Kidney (tissue), 14 donors: Measurements from ENCODE around the gene CDK5RAP3. TPM values are rescaled to one million over a fixed set of nuclear protein-coding genes. Genes with fewer than 3 reads are reported as not detected.

ENCODE experiments used
- DNase-seq, 5 donors: peaks; one replicate each; pipeline ENCODE4 v3.0.0-alpha.2; 2013 to 2020
- FAIRE-seq: peaks from 2 replicates; lab custom pipeline; 2012; peaks lifted over from hg19 to GRCh38; lab: Jason Lieb, UNC
- H3K27ac ChIP-seq, 2 donors: one replicate each; pipeline ENCODE4 v1.7.0; 2013; ENCODE audit warnings: low read depth in 2 of 2, low read length in 2 of 2, inconsistent platforms in 1 of 2
- H3K27me3 ChIP-seq: one replicate; pipeline ENCODE4 v1.7.1; 2013; ENCODE audit warnings: low read length, inconsistent platforms; ENCODE audit not compliant: control insufficient read depth, insufficient read depth
- H3K36me3 ChIP-seq, 3 donors: one replicate each; pipeline versions ENCODE4 v1.7.0 to v1.7.1; 2013; ENCODE audit warnings: low read length in 3 of 3, control low read depth in 1 of 3, inconsistent platforms in 1 of 3; ENCODE audit not compliant: insufficient read depth in 3 of 3, control insufficient read depth in 2 of 3
- H3K4me1 ChIP-seq, 3 donors: one replicate each; pipeline versions ENCODE4 v1.7.0 to v1.7.1; 2013; ENCODE audit warnings: low read length in 3 of 3, inconsistent platforms in 1 of 3, low read depth in 1 of 3; ENCODE audit not compliant: control insufficient read depth in 2 of 3, insufficient read depth in 2 of 3
- H3K4me3 ChIP-seq, 3 donors: one replicate each; pipeline versions ENCODE4 v1.7.0 to v1.8.1; 2013; ENCODE audit warnings: low read length in 3 of 3, control low read depth in 1 of 3, inconsistent platforms in 1 of 3
- H3K9ac ChIP-seq, 3 donors: one replicate each; pipeline versions ENCODE4 v1.7.0 to v1.7.1; 2013; ENCODE audit warnings: low read length in 3 of 3, control low read depth in 1 of 3, inconsistent platforms in 1 of 3
- H3K9me3 ChIP-seq, 3 donors: one replicate each; pipeline versions ENCODE4 v1.7.0 to v1.7.1; 2013; ENCODE audit warnings: low read length in 3 of 3, control low read depth in 1 of 3, inconsistent platforms in 1 of 3; ENCODE audit not compliant: control insufficient read depth in 2 of 3, insufficient read depth in 1 of 3
- CTCF ChIP-seq: IDR thresholded peaks from 3 replicates; pipeline ENCODE4 v1.5.1; 2012; ENCODE audit warnings: mild to moderate bottlenecking, moderate library complexity, borderline replicate concordance; ENCODE audit not compliant: insufficient read depth; ENCODE audit errors: extremely low read depth
- intact Hi-C: fragments of 100-400 bp; cut with DNase I; formaldehyde crosslinking; loops from one replicate; pipeline ENCODE4 v1.11.1; 2022
- polyA plus RNA-seq: library from polyadenylated mRNA; stranded (reverse); fragments of 350-450 nt; fragmentation: Illumina TruSeq; extraction: RNeasy Lipid Tissue Mini Kit (QIAGEN cat#74804); gene quantifications from one replicate; pipeline ENCODE4 v1.2.3, GENCODE V29; 2014; ENCODE audit warnings: low read depth, low replicate concordance; ENCODE audit not compliant: insufficient read depth
- total RNA-seq: library from RNA; stranded (reverse); fragmentation: NEBNext Ultra II Directional; extraction: Animal tissue kit (Norgen Biotek cat#: 25700); gene quantifications from one replicate; pipeline ENCODE4 v1.2.1, GENCODE V29; 2021
- donor health status: control.
- donor health status: control.
- donor health status: control.
- donor health status: control.
- donor health status: control.
- donor health status: DM: yes; HTN: yes; CAD: no.
- donor health status: Normal renal cell carcinoma (clear cell type).

The CDK5RAP3 gene
- total and polyA plus RNA-seq, 2 donors from 2014 or later, result 140 to 208 TPM

GRCh38 chr17:47925678-47925988 is 45.3 kb upstream of the CDK5RAP3 start:
- H3K27me3 ChIP-seq, result no peaks in the 10 kb centered on the region
- peaks cover 0 to 45% (median 14%) of the 10 kb centered on the region in 3 donors for H3K36me3 ChIP-seq
- no peaks in the 10 kb centered on the region for H3K9me3 ChIP-seq
- no peaks in the 10 kb centered on the region for H3K4me1 ChIP-seq
- intact Hi-C loops, result no loop called here
- no peak overlapping the region for H3K9ac ChIP-seq
- DNase-seq (no peak), FAIRE-seq (no peak)
- TF ChIP-seq CTCF, result no peak
- no peak overlapping the region for H3K4me3 ChIP-seq
- H3K27ac ChIP-seq, result no peak overlapping the region

GRCh38 chr17:47927821-47928400 is 43.0 kb upstream of the CDK5RAP3 start:
- no peak for DNase-seq
- Histone ChIP-seq H3K27ac (no peak overlapping the region), H3K4me3 (no peak overlapping the region), H3K9ac (no peak overlapping the region), H3K9me3 (no peaks in the 10 kb centered on the region), H3K36me3 (peaks cover 0 to 37% (median 14%) of the 10 kb centered on the region in 3 donors), H3K4me1 (no peaks in the 10 kb centered on the region), H3K27me3 (no peaks in the 10 kb centered on the region)
- FAIRE-seq, result no peak
- intact Hi-C loops, result no loop called here
- TF ChIP-seq CTCF, result no peak

DNA sequence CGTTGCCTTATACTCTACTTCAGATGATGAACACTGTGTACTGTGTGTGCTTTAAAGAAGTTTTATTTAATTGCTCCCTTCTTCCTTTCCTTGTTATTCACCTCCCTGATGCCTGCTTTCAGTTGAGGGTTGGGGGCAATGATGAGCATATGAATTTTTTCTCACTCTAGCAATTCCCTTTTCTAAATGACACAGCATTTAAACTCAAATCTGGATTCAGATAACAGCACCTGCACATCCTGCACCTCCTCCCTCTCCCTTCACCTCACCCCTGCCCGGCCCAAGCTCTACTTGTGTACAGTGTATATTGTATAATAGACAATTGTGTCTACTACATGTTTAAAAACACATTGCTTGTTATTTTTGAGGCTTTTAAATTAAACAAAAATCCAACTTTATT is 42.5 kb upstream of the CDK5RAP3 start:
- Histone ChIP-seq H3K4me1 (no peaks in the 10 kb centered on the region), H3K27ac (no peak overlapping the region), H3K9ac (no peak overlapping the region), H3K9me3 (no peaks in the 10 kb centered on the region), H3K4me3 (no peak overlapping the region), H3K36me3 (peaks cover 0 to 32% (median 12%) of the 10 kb centered on the region in 3 donors), H3K27me3 (no peaks in the 10 kb centered on the region)
- TF ChIP-seq CTCF, result no peak
- FAIRE-seq (no peak), DNase-seq (no peak)
- intact Hi-C loops, result no loop called here
